ENCODE measurements around the gene CHRND. TPM values are rescaled to one million over a fixed set of nuclear protein-coding genes. Genes with fewer than 3 reads are reported as not detected.

Gene CHRND
- total and polyA plus RNA-seq, 2 of the 13 experiments (the other 11 are each of a cell fraction or from before 2014, with no cell fraction given), result 0.18 TPM; not detected in 1

GRCh38 chr2:232550354-232551249, 24.6 kb downstream of the CHRND start, which contains the start of the genes EIF4E2 and TIGD1 (continued):
- TF ChIP-seq ZNF281 (CRISPR knock-in tag; IDR thresholded peaks at IDR 0.05; ENCODE audit: borderline replicate concordance), result peak; percentile 65
- TF ChIP-seq, protein P1, sequence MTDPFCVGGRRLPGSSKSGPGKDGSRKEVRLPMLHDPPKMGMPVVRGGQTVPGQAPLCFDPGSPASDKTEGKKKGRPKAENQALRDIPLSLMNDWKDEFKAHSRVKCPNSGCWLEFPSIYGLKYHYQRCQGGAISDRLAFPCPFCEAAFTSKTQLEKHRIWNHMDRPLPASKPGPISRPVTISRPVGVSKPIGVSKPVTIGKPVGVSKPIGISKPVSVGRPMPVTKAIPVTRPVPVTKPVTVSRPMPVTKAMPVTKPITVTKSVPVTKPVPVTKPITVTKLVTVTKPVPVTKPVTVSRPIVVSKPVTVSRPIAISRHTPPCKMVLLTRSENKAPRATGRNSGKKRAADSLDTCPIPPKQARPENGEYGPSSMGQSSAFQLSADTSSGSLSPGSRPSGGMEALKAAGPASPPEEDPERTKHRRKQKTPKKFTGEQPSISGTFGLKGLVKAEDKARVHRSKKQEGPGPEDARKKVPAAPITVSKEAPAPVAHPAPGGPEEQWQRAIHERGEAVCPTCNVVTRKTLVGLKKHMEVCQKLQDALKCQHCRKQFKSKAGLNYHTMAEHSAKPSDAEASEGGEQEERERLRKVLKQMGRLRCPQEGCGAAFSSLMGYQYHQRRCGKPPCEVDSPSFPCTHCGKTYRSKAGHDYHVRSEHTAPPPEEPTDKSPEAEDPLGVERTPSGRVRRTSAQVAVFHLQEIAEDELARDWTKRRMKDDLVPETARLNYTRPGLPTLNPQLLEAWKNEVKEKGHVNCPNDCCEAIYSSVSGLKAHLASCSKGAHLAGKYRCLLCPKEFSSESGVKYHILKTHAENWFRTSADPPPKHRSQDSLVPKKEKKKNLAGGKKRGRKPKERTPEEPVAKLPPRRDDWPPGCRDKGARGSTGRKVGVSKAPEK (CRISPR knock-in tag; IDR thresholded peaks at IDR 0.05; ENCODE audit: borderline replicate concordance), result peak; percentile 78; the same call in 1 of the 2 replicates
- no peak for TF ChIP-seq USF2 (IDR thresholded peaks at IDR 0.05; ENCODE audit: low read depth, low read length)
- TF ChIP-seq USF2 (CRISPR knock-in tag; IDR thresholded peaks at IDR 0.05; ENCODE audit: borderline replicate concordance), result peak; percentile 79
- peak; percentile 97 for TF ChIP-seq RNF2 (conservative IDR thresholded peaks at IDR 0.05; ENCODE audit: low read depth)
- 0 out of 2 replicates have a peak, but pooled peaks have one; percentile 93 for TF ChIP-seq ZNF589 (CRISPR knock-in tag; conservative IDR thresholded peaks at IDR 0.05)
- peak; percentile 96 for TF ChIP-seq GATAD1 (CRISPR knock-in tag; IDR thresholded peaks at IDR 0.05)
- TF ChIP-seq ZNF407 (CRISPR knock-in tag; IDR thresholded peaks at IDR 0.05; ENCODE audit: not compliant biosample characterization), result peak; percentile 100
